ENCODE measurements around the gene CDC20B. TPM values are rescaled to one million over a fixed set of nuclear protein-coding genes. Genes with fewer than 3 reads are reported as not detected.

CDC20B gene
- total RNA-seq, 1 donor from 2014 or later, result 0.34 TPM

DNA sequence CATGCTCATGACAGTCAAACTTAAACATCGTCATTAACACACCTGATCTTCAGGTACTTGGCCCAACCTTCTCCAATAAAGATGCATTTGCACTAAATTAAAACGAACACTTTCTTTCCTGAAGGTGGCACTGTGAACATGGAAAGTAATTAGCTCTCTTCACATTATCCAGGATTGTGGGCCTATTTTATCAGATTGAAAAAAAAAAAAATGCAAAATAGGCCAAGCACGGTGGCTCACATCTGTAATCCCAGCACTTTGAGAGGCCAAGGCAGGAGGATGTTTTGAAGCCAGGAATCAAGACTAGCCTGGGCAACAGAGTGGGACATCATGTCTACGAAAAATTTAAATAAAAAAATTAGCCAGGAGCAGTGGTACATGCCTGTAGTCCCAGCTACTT, 14.4 kb upstream of the CDC20B start:
- DNase-seq, result no peak
- H3K27me3 Mint-ChIP-seq (ENCODE audit: unreplicated experiment), result no peaks in the 10 kb centered on the region
- peaks cover 2% of the 10 kb centered on the region for H3K9me3 Mint-ChIP-seq (ENCODE audit: unreplicated experiment)
- H3K4me1 Mint-ChIP-seq (ENCODE audit: low read depth, unreplicated experiment), result no peaks in the 10 kb centered on the region
- no peaks in the 10 kb centered on the region for H3K36me3 Mint-ChIP-seq (ENCODE audit: unreplicated experiment)
- TF ChIP-seq, protein P1, sequence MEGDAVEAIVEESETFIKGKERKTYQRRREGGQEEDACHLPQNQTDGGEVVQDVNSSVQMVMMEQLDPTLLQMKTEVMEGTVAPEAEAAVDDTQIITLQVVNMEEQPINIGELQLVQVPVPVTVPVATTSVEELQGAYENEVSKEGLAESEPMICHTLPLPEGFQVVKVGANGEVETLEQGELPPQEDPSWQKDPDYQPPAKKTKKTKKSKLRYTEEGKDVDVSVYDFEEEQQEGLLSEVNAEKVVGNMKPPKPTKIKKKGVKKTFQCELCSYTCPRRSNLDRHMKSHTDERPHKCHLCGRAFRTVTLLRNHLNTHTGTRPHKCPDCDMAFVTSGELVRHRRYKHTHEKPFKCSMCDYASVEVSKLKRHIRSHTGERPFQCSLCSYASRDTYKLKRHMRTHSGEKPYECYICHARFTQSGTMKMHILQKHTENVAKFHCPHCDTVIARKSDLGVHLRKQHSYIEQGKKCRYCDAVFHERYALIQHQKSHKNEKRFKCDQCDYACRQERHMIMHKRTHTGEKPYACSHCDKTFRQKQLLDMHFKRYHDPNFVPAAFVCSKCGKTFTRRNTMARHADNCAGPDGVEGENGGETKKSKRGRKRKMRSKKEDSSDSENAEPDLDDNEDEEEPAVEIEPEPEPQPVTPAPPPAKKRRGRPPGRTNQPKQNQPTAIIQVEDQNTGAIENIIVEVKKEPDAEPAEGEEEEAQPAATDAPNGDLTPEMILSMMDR (IDR thresholded peaks at IDR 0.05; ENCODE audit: partially characterized antibody, unreplicated experiment), result no peak
- no peak overlapping the region for H3K27ac Mint-ChIP-seq (ENCODE audit: unreplicated experiment)
- H3K4me3 Mint-ChIP-seq (ENCODE audit: unreplicated experiment), result no peak overlapping the region

DNA sequence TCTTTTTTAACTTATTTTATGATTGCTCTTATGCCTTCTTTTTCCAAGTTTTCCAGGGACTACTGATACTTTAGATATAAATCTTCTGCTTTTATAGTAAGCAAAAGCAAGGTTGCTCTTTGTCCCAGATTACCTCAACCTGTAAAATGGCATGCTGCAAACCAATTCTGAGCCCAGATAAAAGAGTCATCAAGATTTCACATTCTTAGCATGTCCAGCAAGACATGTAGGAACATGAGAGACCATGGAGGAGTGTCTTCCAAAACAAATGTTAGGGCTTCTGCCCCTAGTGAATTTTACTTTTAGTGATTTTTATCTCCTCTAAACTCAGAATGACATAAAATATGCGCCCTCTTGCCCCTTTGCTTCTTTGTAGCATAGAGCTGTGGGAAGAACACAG, 7.0 kb upstream of the CDC20B start:
- Mint-ChIP-seq H3K4me1 (ENCODE audit: low read depth, unreplicated experiment) (peaks cover 7% of the 10 kb centered on the region), H3K36me3 (ENCODE audit: unreplicated experiment) (no peaks in the 10 kb centered on the region), H3K27ac (ENCODE audit: unreplicated experiment) (no peak overlapping the region), H3K27me3 (ENCODE audit: unreplicated experiment) (peaks cover 1% of the 10 kb centered on the region), H3K9me3 (ENCODE audit: unreplicated experiment) (peaks cover 4% of the 10 kb centered on the region), H3K4me3 (ENCODE audit: unreplicated experiment) (no peak overlapping the region)
- TF ChIP-seq, protein P1 (IDR thresholded peaks at IDR 0.05; ENCODE audit: partially characterized antibody, unreplicated experiment), result no peak
- DNase-seq, result no peak

DNA sequence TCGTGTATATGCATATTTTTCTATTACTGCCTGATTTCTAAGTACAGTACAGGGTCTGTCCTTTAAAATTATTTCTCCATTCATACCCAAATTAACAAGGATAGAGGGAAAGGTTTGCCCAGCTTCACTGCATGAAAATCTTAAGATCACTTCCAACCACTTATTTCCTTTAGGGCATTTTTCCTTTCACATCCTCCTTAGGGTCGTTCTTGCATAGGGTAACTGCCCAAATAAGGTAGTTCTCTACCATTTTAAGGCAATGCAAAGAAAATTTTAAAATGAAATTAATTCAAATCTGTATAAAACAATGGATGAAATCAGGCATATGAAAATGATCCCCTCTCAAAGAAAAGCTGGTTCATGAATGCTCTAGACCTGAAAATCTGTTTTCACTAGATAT, 4.1 kb upstream of the CDC20B start:
- H3K9me3 Mint-ChIP-seq (ENCODE audit: unreplicated experiment), result peaks cover 11% of the 10 kb centered on the region
- peaks cover 5% of the 10 kb centered on the region for H3K27me3 Mint-ChIP-seq (ENCODE audit: unreplicated experiment)
- no peaks in the 10 kb centered on the region for H3K36me3 Mint-ChIP-seq (ENCODE audit: unreplicated experiment)
- TF ChIP-seq, protein P1 (IDR thresholded peaks at IDR 0.05; ENCODE audit: partially characterized antibody, unreplicated experiment), result no peak
- H3K4me3 Mint-ChIP-seq (ENCODE audit: unreplicated experiment), result peak overlapping the region; percentile 81
- DNase-seq, result no peak
- H3K4me1 Mint-ChIP-seq (ENCODE audit: low read depth, unreplicated experiment), result peaks cover 20% of the 10 kb centered on the region
- no peak overlapping the region for H3K27ac Mint-ChIP-seq (ENCODE audit: unreplicated experiment)

DNA sequence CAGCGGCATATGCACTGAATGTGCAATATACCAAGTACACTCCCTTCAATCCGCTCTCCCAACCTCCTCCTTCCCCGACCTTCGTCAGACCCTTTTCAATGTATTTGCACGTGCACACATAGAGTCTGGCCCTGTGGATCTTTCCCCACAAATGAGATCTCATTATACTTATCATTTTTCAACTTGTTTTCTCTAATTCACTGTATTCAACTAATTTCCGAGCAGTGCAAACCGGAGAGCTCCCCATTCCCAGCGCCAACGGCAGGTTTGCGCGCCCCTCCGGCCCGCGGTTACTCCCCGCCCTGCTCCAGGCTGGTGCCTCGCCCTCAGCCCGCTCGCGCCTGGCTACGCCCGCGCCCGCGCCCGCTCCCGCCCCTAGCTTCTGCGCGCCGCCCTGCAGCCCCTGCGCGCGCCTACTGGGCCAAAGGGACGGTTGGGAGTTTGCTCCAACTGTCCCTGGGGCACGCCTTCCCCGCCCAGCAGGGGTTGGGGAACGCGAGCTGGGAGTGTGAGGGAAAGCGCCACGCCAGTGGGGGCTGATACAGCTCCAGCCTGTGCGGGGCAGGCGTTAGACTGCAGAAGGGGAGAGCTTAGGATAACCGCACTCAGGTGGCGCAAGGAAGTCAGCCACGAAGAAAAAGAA, 3.3 kb upstream of the CDC20B start:
- H3K4me1 Mint-ChIP-seq (ENCODE audit: low read depth, unreplicated experiment), result peaks cover 20% of the 10 kb centered on the region

DNA sequence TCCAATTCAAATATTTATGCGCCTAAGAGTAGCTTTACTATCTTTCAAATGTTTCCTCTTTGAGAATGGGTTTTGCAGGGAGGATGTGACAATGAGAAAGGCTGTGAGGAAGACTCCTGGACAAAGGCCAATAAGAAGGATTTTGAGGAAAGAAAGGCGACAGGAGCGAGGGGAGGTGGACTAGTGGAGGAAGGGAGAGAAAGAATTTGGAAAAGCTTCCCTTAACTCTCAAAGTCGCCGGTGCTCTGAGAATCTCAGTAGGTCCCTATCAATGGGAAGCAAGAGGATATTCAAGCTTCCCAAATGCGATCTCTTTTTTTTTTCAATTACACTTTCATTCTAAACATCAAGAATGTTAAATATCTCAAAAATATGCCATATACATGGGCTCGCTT, 2.8 kb upstream of the CDC20B start:
- TF ChIP-seq, protein P1 (IDR thresholded peaks at IDR 0.05; ENCODE audit: partially characterized antibody, unreplicated experiment), result no peak
- Mint-ChIP-seq H3K27me3 (ENCODE audit: unreplicated experiment) (peaks cover 5% of the 10 kb centered on the region), H3K9me3 (ENCODE audit: unreplicated experiment) (peaks cover 12% of the 10 kb centered on the region), H3K27ac (ENCODE audit: unreplicated experiment) (no peak overlapping the region), H3K36me3 (ENCODE audit: unreplicated experiment) (no peaks in the 10 kb centered on the region), H3K4me3 (ENCODE audit: unreplicated experiment) (peak overlapping the region; percentile 81), H3K4me1 (ENCODE audit: low read depth, unreplicated experiment) (peaks cover 20% of the 10 kb centered on the region)
- DNase-seq, result no peak

More for the DNA sequence above, 3.3 kb upstream of the CDC20B start:
- peak overlapping the region; percentile 81 for H3K4me3 Mint-ChIP-seq (ENCODE audit: unreplicated experiment)
- peaks cover 12% of the 10 kb centered on the region for H3K9me3 Mint-ChIP-seq (ENCODE audit: unreplicated experiment)
- no peaks in the 10 kb centered on the region for H3K36me3 Mint-ChIP-seq (ENCODE audit: unreplicated experiment)
- DNase-seq, result peak; percentile 79
- peaks cover 5% of the 10 kb centered on the region for H3K27me3 Mint-ChIP-seq (ENCODE audit: unreplicated experiment)
- TF ChIP-seq, protein P1 (IDR thresholded peaks at IDR 0.05; ENCODE audit: partially characterized antibody, unreplicated experiment), result peak; percentile 38
- peak overlapping the region; percentile 19 for H3K27ac Mint-ChIP-seq (ENCODE audit: unreplicated experiment)
